ENCODE measurements around the gene USH1G. TPM values are rescaled to one million over a fixed set of nuclear protein-coding genes. Genes with fewer than 3 reads are reported as not detected.

Gene USH1G
- total and polyA plus RNA-seq, 7 donors: not detected

- Histone ChIP-seq H3K4me1 (no peaks in the 10 kb centered on the region), H3K9me3 (no peaks in the 10 kb centered on the region), H3K27ac (no peak overlapping the region), H3K36me3 (ENCODE audit: insufficient read depth in 1 of 2, low read depth in 1 of 2) (no peaks in the 10 kb centered on the region), H3K4me3 (no peak overlapping the region), H3K27me3 (ENCODE audit: insufficient read depth in 3 of 3, low read length in 2 of 3) (peaks cover 0 to 69% (median 12%) of the 10 kb centered on the region in 3 donors)
- no peak for ATAC-seq
- DNase-seq: no peak
- 39 to 48% (median 45%) methylated on average over 8 of the region's 8 CpGs for WGBS, 3 donors
- TF ChIP-seq CTCF (IDR thresholded peaks at IDR 0.05): no peak
- intact Hi-C loops (cut with DNase I): no loop called here
Observed at GRCh38 chr17:74939534-74939933, 16.5 kb upstream of the USH1G start.

GRCh38 chr17:74938194-74938950, 15.3 kb upstream of the USH1G start:
- H3K4me3 ChIP-seq: no peak overlapping the region
- no peak for ATAC-seq
- H3K9me3 ChIP-seq: no peaks in the 10 kb centered on the region
- no peak for TF ChIP-seq CTCF (IDR thresholded peaks at IDR 0.05)
- H3K36me3 ChIP-seq (ENCODE audit: insufficient read depth in 1 of 2, low read depth in 1 of 2): no peaks in the 10 kb centered on the region
- H3K27me3 ChIP-seq (ENCODE audit: insufficient read depth in 3 of 3, low read length in 2 of 3): peaks cover 0 to 70% (median 12%) of the 10 kb centered on the region in 3 donors
- DNase-seq: no peak
- H3K4me1 ChIP-seq: no peaks in the 10 kb centered on the region
- 54 to 67% (median 62%) methylated on average over 8 of the region's 8 CpGs for WGBS, 3 donors
- H3K27ac ChIP-seq: no peak overlapping the region
- intact Hi-C loops (cut with DNase I): no loop called here

- no peaks in the 10 kb centered on the region for H3K36me3 ChIP-seq (ENCODE audit: insufficient read depth in 1 of 2, low read depth in 1 of 2)
- ATAC-seq (no peak), DNase-seq (no peak)
- H3K27me3 ChIP-seq (ENCODE audit: insufficient read depth in 3 of 3, low read length in 2 of 3): peaks cover 0 to 69% (median 16%) of the 10 kb centered on the region in 3 donors
- intact Hi-C loops (cut with DNase I): no loop called here
- TF ChIP-seq CTCF (IDR thresholded peaks at IDR 0.05): no peak
- H3K27ac ChIP-seq: no peak overlapping the region
- no peaks in the 10 kb centered on the region for H3K9me3 ChIP-seq
- WGBS, 3 donors: 50 to 51% (median 50%) methylated on average over 11 of the region's 11 CpGs
- no peaks in the 10 kb centered on the region for H3K4me1 ChIP-seq
- H3K4me3 ChIP-seq: no peak overlapping the region
Observed at GRCh38 chr17:74937064-74938051, 14.3 kb upstream of the USH1G start.

GRCh38 chr17:74936470-74936799, 13.4 kb upstream of the USH1G start:
- Histone ChIP-seq H3K9me3 (no peaks in the 10 kb centered on the region), H3K36me3 (ENCODE audit: insufficient read depth in 1 of 2, low read depth in 1 of 2) (no peaks in the 10 kb centered on the region), H3K4me1 (no peaks in the 10 kb centered on the region), H3K4me3 (no peak overlapping the region), H3K27me3 (ENCODE audit: insufficient read depth in 3 of 3, low read length in 2 of 3) (peaks cover 0 to 71% (median 17%) of the 10 kb centered on the region in 3 donors), H3K27ac (no peak overlapping the region)
- TF ChIP-seq CTCF (IDR thresholded peaks at IDR 0.05): no peak
- no peak for DNase-seq
- no peak for ATAC-seq
- intact Hi-C loops (cut with DNase I): no loop called here
- WGBS, 3 donors: 11 to 19% (median 16%) methylated on average over 12 of the region's 12 CpGs

Measured in psoas muscle (tissue), 8 donors.